Brain microvascular endothelial cell (primary cell): ENCODE measurements around the gene DLEU7.

Experiments
- DNase-seq: peaks from one replicate; pipeline ENCODE4 v3.0.0-alpha.2; 2020
- H3K27ac ChIP-seq: fragments of 250-450 bp; sonication (Bioruptor Pico); 2 replicates; pipeline ENCODE4 v1.5.1; 2020; ENCODE audit warnings: mild to moderate bottlenecking, moderate library complexity
- H3K27me3 ChIP-seq: fragments of 250-450 bp; sonication (Bioruptor Pico); replicated peaks from 2 replicates; pipeline ENCODE4 v1.5.1; 2020; ENCODE audit warnings: mild to moderate bottlenecking
- H3K36me3 ChIP-seq: fragments of 250-450 bp; sonication (Bioruptor Pico); replicated peaks from 2 replicates; pipeline ENCODE4 v1.5.1; 2020; ENCODE audit warnings: mild to moderate bottlenecking
- H3K4me3 ChIP-seq: 2 replicates; pipeline ENCODE4 v1.5.1; 2011; ENCODE audit warnings: low read depth, mild to moderate bottlenecking, control low read depth, low read length, moderate library complexity
- CTCF ChIP-seq: IDR thresholded peaks from 2 replicates; pipeline ENCODE4 v1.5.1; 2011; ENCODE audit warnings: low read depth, mild to moderate bottlenecking, moderate library complexity, low read length, control low read depth, inconsistent platforms; ENCODE audit errors: missing control alignments
- in situ Hi-C: cut with HindIII; loops from 2 replicates; pipeline ENCODE4 v1.10.0; 2017; ENCODE audit warnings: low sequenced_read_pairs, low pct_ligation_motif_present

Gene DLEU7

GRCh38 chr13:50887151-50887550 is 43.7 kb upstream of the DLEU7 start:
- DNase-seq: no peak
- no peaks in the 10 kb centered on the region for H3K27me3 ChIP-seq

GRCh38 chr13:50884265-50884664 is 40.8 kb upstream of the DLEU7 start:
- Histone ChIP-seq H3K27me3 (no peaks in the 10 kb centered on the region), H3K27ac (no peak overlapping the region), H3K36me3 (no peaks in the 10 kb centered on the region), H3K4me3 (no peak overlapping the region)
- DNase-seq: no peak
- in situ Hi-C loops: no loop called here
- TF ChIP-seq CTCF: no peak

More at GRCh38 chr13:50887151-50887550, 43.7 kb upstream of the DLEU7 start:
- Histone ChIP-seq H3K4me3 (no peak overlapping the region), H3K36me3 (no peaks in the 10 kb centered on the region), H3K27ac (no peak overlapping the region)
- in situ Hi-C loops: no loop called here
- no peak for TF ChIP-seq CTCF

GRCh38 chr13:50883728-50884127 is 40.2 kb upstream of the DLEU7 start:
- Histone ChIP-seq H3K36me3 (no peaks in the 10 kb centered on the region), H3K27me3 (no peaks in the 10 kb centered on the region), H3K27ac (no peak overlapping the region), H3K4me3 (no peak overlapping the region)
- DNase-seq: no peak
- in situ Hi-C loops: no loop called here
- TF ChIP-seq CTCF: no peak

- in situ Hi-C loops: no loop called here
- no peak for TF ChIP-seq CTCF
- Histone ChIP-seq H3K4me3 (no peak overlapping the region), H3K27ac (no peak overlapping the region), H3K27me3 (no peaks in the 10 kb centered on the region), H3K36me3 (no peaks in the 10 kb centered on the region)
- DNase-seq: no peak
Measured at GRCh38 chr13:50882816-50883435, 39.4 kb upstream of the DLEU7 start.

GRCh38 chr13:50873991-50874390 is 30.5 kb upstream of the DLEU7 start:
- in situ Hi-C loops: no loop called here
- no peak for DNase-seq
- Histone ChIP-seq H3K27me3 (no peaks in the 10 kb centered on the region), H3K36me3 (no peaks in the 10 kb centered on the region), H3K27ac (no peak overlapping the region), H3K4me3 (no peak overlapping the region)
- TF ChIP-seq CTCF: no peak

- H3K36me3 ChIP-seq: no peaks in the 10 kb centered on the region
- TF ChIP-seq CTCF: no peak
- in situ Hi-C loops: no loop called here
- no peaks in the 10 kb centered on the region for H3K27me3 ChIP-seq
- DNase-seq: no peak
- no peak overlapping the region for H3K27ac ChIP-seq
- no peak overlapping the region for H3K4me3 ChIP-seq
Measured at GRCh38 chr13:50873467-50873866, 30.0 kb upstream of the DLEU7 start.
